GM15510 (cell line): ENCODE results near the gene GADD45B.

Source experiments
- POLR2A ChIP-seq: IDR thresholded peaks from 3 replicates; pipeline ENCODE4 v1.6.1; 2011; ENCODE audit warnings: borderline replicate concordance; ENCODE audit not compliant: insufficient read length; ENCODE audit errors: extremely low read depth

The GADD45B gene

DNA sequence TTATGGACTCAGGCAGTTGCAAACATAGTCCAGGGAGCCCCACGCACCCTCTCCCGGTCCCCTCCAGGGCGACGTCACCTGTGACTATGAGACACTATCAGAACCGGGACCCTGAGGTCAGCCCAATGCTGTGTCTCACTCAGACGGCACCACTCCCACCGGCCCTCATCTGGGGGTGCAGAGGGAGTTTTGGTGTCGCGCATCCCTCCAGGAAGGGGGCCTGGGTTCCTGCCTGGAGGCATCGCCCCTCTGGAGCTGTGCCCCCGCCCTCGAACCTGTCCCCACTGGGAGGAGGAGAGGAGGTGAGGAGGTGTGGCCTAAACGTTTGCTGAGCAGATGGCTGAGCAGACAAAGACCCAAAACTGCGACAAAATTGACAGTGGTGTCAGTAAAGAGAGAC, 51.2 kb downstream of the GADD45B start:
- TF ChIP-seq POLR2A = no peak

GRCh38 chr19:2527686-2528085, 51.8 kb downstream of the GADD45B start:
- no peak for TF ChIP-seq POLR2A
